HG03469 (cell line): ENCODE results near the gene MRGPRG.
"Not testable (repeated sequence)": the region's sequence is repeated elsewhere in the genome, so short reads cannot be mapped to it uniquely, and the experiment has no call there.

Experiments used
- ATAC-seq: cut with Tn5 transposase; IDR thresholded peaks from one replicate; pipeline ENCODE4 v1.9.1; 2021; ENCODE audit warnings: mild to moderate bottlenecking, moderate library complexity, moderate number of reproducible peaks; ENCODE audit not compliant: unreplicated experiment

MRGPRG gene

GRCh38 chr11:3181725-3182461 lies 36.7 kb downstream of the MRGPRG start:
- no peak for ATAC-seq

GRCh38 chr11:3180869-3181268 lies 37.7 kb downstream of the MRGPRG start:
- ATAC-seq: no peak

- no peak for ATAC-seq
Measured at GRCh38 chr11:3178349-3178748, 40.3 kb downstream of the MRGPRG start.

GRCh38 chr11:3177931-3178330 lies 40.7 kb downstream of the MRGPRG start:
- ATAC-seq: no peak

GRCh38 chr11:3176487-3176886 lies 42.1 kb downstream of the MRGPRG start:
- no peak for ATAC-seq

- no peak for ATAC-seq
Measured at GRCh38 chr11:3175194-3175593, 43.4 kb downstream of the MRGPRG start.

- no peak for ATAC-seq
Measured at GRCh38 chr11:3174387-3174786, 44.2 kb downstream of the MRGPRG start.

- no peak for ATAC-seq
Measured at GRCh38 chr11:3173795-3174194, 44.8 kb downstream of the MRGPRG start.

- no peak for ATAC-seq
Measured at GRCh38 chr11:3171931-3172560, 46.6 kb downstream of the MRGPRG start.

- no peak for ATAC-seq
Measured at GRCh38 chr11:3170756-3171650, 47.6 kb downstream of the MRGPRG start.

GRCh38 chr11:3170044-3170755 lies 48.4 kb downstream of the MRGPRG start:
- no peak for ATAC-seq

GRCh38 chr11:3169255-3170043 lies 49.2 kb downstream of the MRGPRG start:
- ATAC-seq: no peak

GRCh38 chr11:3168742-3169254 lies 49.8 kb downstream of the MRGPRG start:
- not testable (repeated sequence) for ATAC-seq
